T-cell (primary cell): ENCODE data around the gene RALGAPA1. TPM values are rescaled to one million over a fixed set of nuclear protein-coding genes. Genes with fewer than 3 reads are reported as not detected.
A peak's percentile ranks its signal among the peaks of the same experiment; 100 is the strongest.

Experiments
- ATAC-seq, 4 experiments: fragments of 200-7000 bp in 3 of 4; fragments of 150-1000 bp in 1 of 4; cut with Tn5 transposase; replicated peaks in 1 of 4; 1 replicate in 3 of 4; 2 replicates in 1 of 4; pipeline ENCODE4 v1.10.0; 2021; ENCODE audit warnings: moderate library complexity in 3 of 4, mild to moderate bottlenecking in 2 of 4, moderate number of reproducible peaks in 1 of 4
- CTCF ChIA-PET, 2 donors: fragments of 300-600 bp; sonication (Branson Sonifier 250); formaldehyde crosslinking; loops; one replicate each; lab custom pipeline; 2022; ENCODE audit warnings: antibody characterized with exemption in 2 of 2; lab: Charles Lee
- POLR2A ChIA-PET, 2 donors: fragments of 300-600 bp; sonication (Branson Sonifier 250); formaldehyde crosslinking; loops; one replicate each; lab custom pipeline; 2022; ENCODE audit warnings: antibody characterized with exemption in 2 of 2; lab: Charles Lee
- DNase-seq, 35 experiments: peaks; one replicate each; pipeline versions ENCODE4 v3.0.0 to v3.0.0-alpha.2; 2013 to 2023
- H3K27ac ChIP-seq: one replicate; pipeline ENCODE4 v1.5.1; 2013; ENCODE audit warnings: low read length
- H3K27me3 ChIP-seq, 2 experiments: replicated peaks in 1 of 2; 1 replicate in 1 of 2; 2 replicates in 1 of 2; pipeline versions ENCODE4 v1.6.1 to v1.7.0; 2013; ENCODE audit warnings: low read length in 1 of 2, mixed read lengths in 1 of 2; ENCODE audit not compliant: control insufficient read depth in 2 of 2, insufficient read depth in 2 of 2; ENCODE audit errors: extremely low read depth in 1 of 2
- H3K36me3 ChIP-seq, 2 donors: 1 replicate in 1 of 2; 2 replicates in 1 of 2; pipeline versions ENCODE4 v1.6.1 to v1.7.0; 2013; ENCODE audit warnings: low read length in 1 of 2; ENCODE audit not compliant: control insufficient read depth in 2 of 2, insufficient read depth in 1 of 2; ENCODE audit errors: extremely low read depth in 1 of 2
- H3K4me1 ChIP-seq, 2 experiments: 1 replicate in 1 of 2; 2 replicates in 1 of 2; pipeline versions ENCODE4 v1.6.1 to v1.7.0; 2013; ENCODE audit warnings: low read length in 2 of 2, mixed read lengths in 1 of 2; ENCODE audit not compliant: insufficient read depth in 2 of 2, control insufficient read depth in 1 of 2; ENCODE audit errors: extremely low read depth in 1 of 2
- H3K4me3 ChIP-seq, 2 donors: 1 replicate in 1 of 2; 2 replicates in 1 of 2; pipeline versions ENCODE4 v1.5.1 to v1.7.0; 2013; ENCODE audit warnings: mild to moderate bottlenecking in 2 of 2, low read length in 1 of 2, moderate library complexity in 1 of 2; ENCODE audit not compliant: control insufficient read depth in 1 of 2; ENCODE audit errors: extremely low read depth in 1 of 2
- H3K9me3 ChIP-seq: 2 replicates; pipeline ENCODE4 v1.7.0; 2013
- H3K27ac Mint-ChIP-seq, 2 donors: one replicate each; pipeline ENCODE4 v1.8.0; 2020 to 2021; ENCODE audit warnings: mild to moderate bottlenecking in 2 of 2, mixed read lengths in 2 of 2
- H3K27me3 Mint-ChIP-seq, 2 donors: one replicate each; pipeline ENCODE4 v1.8.0; 2021 to 2022; ENCODE audit warnings: mixed read lengths in 2 of 2
- H3K36me3 Mint-ChIP-seq: one replicate; pipeline ENCODE4 v1.8.0; 2021; ENCODE audit warnings: mixed read lengths
- H3K4me1 Mint-ChIP-seq, 3 donors: one replicate each; pipeline ENCODE4 v1.8.0; 2020 to 2022; ENCODE audit warnings: mixed read lengths in 3 of 3, mild to moderate bottlenecking in 1 of 3
- H3K4me3 Mint-ChIP-seq, 3 donors: one replicate each; pipeline ENCODE4 v1.8.0; 2020 to 2022; ENCODE audit warnings: mild to moderate bottlenecking in 3 of 3, mixed read lengths in 3 of 3, moderate library complexity in 3 of 3
- H3K9me3 Mint-ChIP-seq, 3 donors: one replicate each; pipeline ENCODE4 v1.8.0; 2020 to 2022; ENCODE audit warnings: mixed read lengths in 3 of 3
- WGBS: methylation state at CpG from one replicate; pipeline ENCODE4 v1.1.5; 2013; ENCODE audit warnings: missing lambda C conversion rate; ENCODE audit not compliant: insufficient coverage; 5-methylcytosine and 5-hydroxymethylcytosine counted together
- total RNA-seq, 35 experiments: library from RNA in 6 of 35; stranded (reverse) in 6 of 35; fragments of 120-200 nt in 1 of 35; gene quantifications; one replicate each; pipeline versions ENCODE4 v1.2.1 to v1.2.4 and lab custom pipeline; 2013 to 2026

Gene RALGAPA1
- total RNA-seq, 5 donors from 2014 or later (not counting 1 experiment from before 2014, with no cell fraction given), result 65.1 to 88.9 (median 82.9) TPM

DNA sequence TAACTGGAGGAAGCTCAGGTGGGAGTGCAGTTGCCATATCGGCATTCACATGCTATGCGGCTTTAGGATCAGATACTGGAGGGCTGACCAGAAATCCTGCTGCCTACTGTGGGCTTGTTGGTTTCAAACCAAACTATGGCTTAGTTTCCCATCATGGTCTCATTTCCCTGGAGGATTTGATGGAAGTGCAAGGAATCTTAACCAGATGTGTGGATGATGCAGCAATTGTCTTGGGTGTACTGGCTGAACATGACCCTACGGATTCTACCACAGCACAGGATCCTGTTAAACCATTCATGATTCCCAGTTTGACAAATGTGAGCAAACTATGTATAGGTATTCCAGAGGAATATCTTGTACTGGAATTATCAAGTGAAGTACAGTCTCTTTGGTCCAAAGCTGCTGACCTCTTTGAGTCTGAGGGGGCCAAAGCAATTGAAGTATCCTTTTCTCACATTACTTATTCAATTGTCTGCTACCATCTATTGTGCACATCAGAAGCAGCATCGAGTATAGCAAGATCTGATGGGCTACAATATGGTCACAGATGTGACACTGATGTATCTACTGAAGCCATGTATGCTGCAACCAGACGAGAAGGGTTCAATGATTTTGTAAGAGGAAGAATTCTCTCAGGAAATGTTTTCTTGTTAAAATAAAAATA is 42.9 kb downstream of the RALGAPA1 start:
- H3K4me1 ChIP-seq, result peaks cover 6 to 8% of the 10 kb centered on the region in 2 experiments
- Mint-ChIP-seq H3K4me3 (peak overlapping the region in 1 of 3 donors; percentile 28), H3K27ac (peak overlapping the region in 1 of 2 donors; percentile 17), H3K4me1 (peaks cover 25 to 28% (median 26%) of the 10 kb centered on the region in 3 donors), H3K27me3 (no peaks in the 10 kb centered on the region), H3K9me3 (no peaks in the 10 kb centered on the region), H3K36me3 (peaks cover 24% of the 10 kb centered on the region)
- CTCF ChIA-PET, result interaction anchor here in 1 of 2 donors (0.9 kb wide), 1 partner anchor 21 kb away, joined by 3 read pairs; no protein-coding TSS in a partner anchor
- H3K4me3 ChIP-seq, result no peak overlapping the region
- no peaks in the 10 kb centered on the region for H3K9me3 ChIP-seq
- no peaks in the 10 kb centered on the region for H3K27me3 ChIP-seq
- no peak overlapping the region for H3K27ac ChIP-seq
- ATAC-seq (no peak), DNase-seq (no peak)
- peaks cover 5 to 16% of the 10 kb centered on the region in 2 donors for H3K36me3 ChIP-seq
- 83% methylated on average over 2 of the region's 5 CpGs for WGBS
- POLR2A ChIA-PET, result interaction anchor here in 1 of 2 donors (0.5 kb wide), 1 partner anchor 608 kb away, joined by 3 read pairs; no protein-coding TSS in a partner anchor

DNA sequence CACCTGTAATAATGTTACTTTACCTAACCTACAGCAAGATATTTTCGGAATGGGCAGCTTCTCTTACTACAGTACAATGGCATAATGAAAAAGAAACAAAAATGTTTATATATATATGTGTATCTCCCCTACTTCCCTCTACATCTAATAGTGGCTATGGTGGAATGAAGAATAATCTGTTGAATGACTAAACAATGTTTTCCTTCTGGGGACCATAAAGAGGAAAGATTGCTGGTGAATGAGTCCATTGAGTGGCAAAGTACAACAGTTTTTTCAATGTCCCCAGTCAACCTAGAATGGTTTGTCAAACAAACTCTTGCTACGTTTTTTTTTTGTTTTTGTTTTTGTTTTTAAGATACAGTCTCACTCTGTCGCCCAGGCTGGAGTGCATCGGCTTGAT is 47.2 kb downstream of the RALGAPA1 start:
- H3K27ac ChIP-seq, result no peak overlapping the region
- no peaks in the 10 kb centered on the region for H3K27me3 ChIP-seq
- H3K9me3 ChIP-seq, result no peaks in the 10 kb centered on the region
- peaks cover 0 to 25% of the 10 kb centered on the region in 2 donors for H3K36me3 ChIP-seq
- Mint-ChIP-seq H3K36me3 (peaks cover 36% of the 10 kb centered on the region), H3K27me3 (no peaks in the 10 kb centered on the region), H3K27ac (no peak overlapping the region), H3K4me3 (no peak overlapping the region), H3K4me1 (peaks cover 13 to 15% (median 13%) of the 10 kb centered on the region in 3 donors), H3K9me3 (no peaks in the 10 kb centered on the region)
- ATAC-seq, result no peak
- peaks cover 3 to 8% of the 10 kb centered on the region in 2 experiments for H3K4me1 ChIP-seq
- 100% methylated on average over 3 of the region's 4 CpGs for WGBS
- no peak overlapping the region for H3K4me3 ChIP-seq
- DNase-seq, result no peak
- POLR2A ChIA-PET, result interaction anchor here in 1 of 2 donors (0.7 kb wide), 1 partner anchor 618 kb away, joined by 4 read pairs; no protein-coding TSS in a partner anchor
- CTCF ChIA-PET, result interaction anchor here in 1 of 2 donors (1.2 kb wide), 1 partner anchor 64 kb away, joined by 3 read pairs; the partner anchor contains the start of gene BRMS1L

DNA sequence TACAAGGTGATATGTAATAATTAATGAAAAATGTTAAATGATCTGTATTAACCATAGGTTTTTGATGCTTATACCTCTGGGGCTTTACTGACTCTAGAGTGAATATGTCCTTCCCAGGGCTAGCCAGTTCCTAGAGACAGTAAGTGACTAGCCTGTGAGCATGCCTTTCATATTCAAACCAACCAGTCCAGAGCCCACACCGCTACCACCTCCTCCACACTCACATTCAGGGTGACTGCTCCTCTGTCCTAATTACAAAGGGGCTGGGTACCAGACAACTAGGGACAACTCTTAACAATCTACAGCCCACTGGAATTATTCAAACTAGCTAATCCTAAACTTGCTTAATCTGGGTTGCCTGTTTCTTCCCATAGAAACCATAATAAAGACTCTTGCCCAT is 49.0 kb downstream of the RALGAPA1 start:
- Mint-ChIP-seq H3K4me1 (no peaks in the 10 kb centered on the region), H3K36me3 (peaks cover 36% of the 10 kb centered on the region), H3K9me3 (no peaks in the 10 kb centered on the region), H3K27ac (no peak overlapping the region), H3K27me3 (no peaks in the 10 kb centered on the region), H3K4me3 (no peak overlapping the region)
- Histone ChIP-seq H3K4me1 (no peaks in the 10 kb centered on the region), H3K27me3 (no peaks in the 10 kb centered on the region), H3K36me3 (peaks cover 0 to 32% of the 10 kb centered on the region in 2 donors), H3K9me3 (no peaks in the 10 kb centered on the region), H3K27ac (no peak overlapping the region), H3K4me3 (no peak overlapping the region)
- no peak for ATAC-seq
- DNase-seq, result no peak
- WGBS, result 100% methylated on average over 1 of the region's 1 CpG
- CTCF ChIA-PET, result interaction anchor here in 1 of 2 donors (0.6 kb wide), 2 partner anchors 32 to 538 kb away, joined by 3 to 4 read pairs; no protein-coding TSS in a partner anchor
- POLR2A ChIA-PET, result no interaction called here

DNA sequence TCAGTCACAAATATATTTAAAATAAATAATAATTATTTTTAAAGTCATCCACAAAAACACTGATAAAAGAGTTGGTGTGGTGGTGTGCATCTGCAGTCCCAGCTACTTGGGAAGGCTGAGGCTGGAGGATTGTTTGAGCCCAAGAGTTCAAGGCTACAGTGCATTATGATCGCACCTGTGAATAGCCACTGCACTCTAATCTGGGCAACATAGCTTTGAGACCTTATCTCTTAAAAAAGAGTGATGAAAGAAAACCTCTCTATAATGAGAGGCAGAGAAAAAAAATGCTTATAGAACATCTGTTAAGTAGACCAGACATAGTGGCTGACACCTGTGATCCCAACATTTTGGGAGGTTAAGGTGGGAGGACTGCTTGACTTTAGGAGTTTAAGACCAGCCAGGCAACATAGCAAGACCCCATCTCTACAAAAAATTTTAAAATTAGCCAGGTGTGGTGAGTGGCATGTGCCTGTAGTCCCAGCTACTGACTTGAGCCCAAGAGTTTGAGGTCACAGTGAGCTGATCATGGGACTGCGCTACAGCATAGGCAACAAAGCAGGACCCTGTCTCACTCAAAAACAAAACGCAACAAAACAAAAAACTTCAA is 50.5 kb downstream of the RALGAPA1 start:
- H3K27me3 Mint-ChIP-seq, result no peaks in the 10 kb centered on the region
- no peak for DNase-seq
- H3K27ac Mint-ChIP-seq, result no peak overlapping the region
- no peak overlapping the region for H3K27ac ChIP-seq
- H3K9me3 ChIP-seq, result no peaks in the 10 kb centered on the region
- H3K4me1 ChIP-seq, result no peaks in the 10 kb centered on the region
- H3K4me1 Mint-ChIP-seq, result no peaks in the 10 kb centered on the region
- ChIA-PET CTCF (no interaction called here), POLR2A (no interaction called here)
- no peaks in the 10 kb centered on the region for H3K27me3 ChIP-seq
- ATAC-seq, result no peak
- no CpG with 5 or more reads among the region's 3 CpGs for WGBS
- no peaks in the 10 kb centered on the region for H3K9me3 Mint-ChIP-seq
- peaks cover 0 to 30% of the 10 kb centered on the region in 2 donors for H3K36me3 ChIP-seq
- peaks cover 51% of the 10 kb centered on the region for H3K36me3 Mint-ChIP-seq
- no peak overlapping the region for H3K4me3 Mint-ChIP-seq
- no peak overlapping the region for H3K4me3 ChIP-seq

DNA sequence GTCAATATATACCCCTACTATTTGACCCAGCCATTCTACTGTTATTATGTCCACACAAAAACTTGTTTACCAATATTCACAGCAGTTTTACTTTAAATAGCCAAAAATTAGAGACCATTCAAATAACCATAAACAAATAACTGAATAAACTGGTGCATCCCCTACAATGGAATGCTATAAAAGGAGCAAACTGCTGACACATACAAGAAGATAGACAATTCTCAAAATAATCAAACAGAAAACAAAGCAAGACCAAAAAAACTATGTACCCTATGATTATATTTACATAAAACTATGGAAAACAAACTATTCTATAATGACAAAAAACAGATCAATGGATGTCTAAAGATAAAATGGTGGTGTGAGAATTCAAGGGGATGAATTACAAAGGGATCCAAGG is 54.4 kb downstream of the RALGAPA1 start:
- DNase-seq (no peak), ATAC-seq (no peak)
- Histone ChIP-seq H3K9me3 (no peaks in the 10 kb centered on the region), H3K4me3 (no peak overlapping the region), H3K4me1 (no peaks in the 10 kb centered on the region), H3K27ac (no peak overlapping the region), H3K27me3 (no peaks in the 10 kb centered on the region), H3K36me3 (peaks cover 0 to 29% of the 10 kb centered on the region in 2 donors)
- ChIA-PET CTCF (interaction anchor here (0.5 kb wide), 2 partner anchors 189 to 1972 kb away, joined by 3 to 4 read pairs; no protein-coding TSS in a partner anchor), POLR2A (no interaction called here)
- Mint-ChIP-seq H3K4me1 (peaks cover 0 to 5% (median 0%) of the 10 kb centered on the region in 3 donors), H3K27me3 (no peaks in the 10 kb centered on the region), H3K27ac (no peak overlapping the region), H3K36me3 (peaks cover 55% of the 10 kb centered on the region), H3K4me3 (no peak overlapping the region), H3K9me3 (no peaks in the 10 kb centered on the region)

DNA sequence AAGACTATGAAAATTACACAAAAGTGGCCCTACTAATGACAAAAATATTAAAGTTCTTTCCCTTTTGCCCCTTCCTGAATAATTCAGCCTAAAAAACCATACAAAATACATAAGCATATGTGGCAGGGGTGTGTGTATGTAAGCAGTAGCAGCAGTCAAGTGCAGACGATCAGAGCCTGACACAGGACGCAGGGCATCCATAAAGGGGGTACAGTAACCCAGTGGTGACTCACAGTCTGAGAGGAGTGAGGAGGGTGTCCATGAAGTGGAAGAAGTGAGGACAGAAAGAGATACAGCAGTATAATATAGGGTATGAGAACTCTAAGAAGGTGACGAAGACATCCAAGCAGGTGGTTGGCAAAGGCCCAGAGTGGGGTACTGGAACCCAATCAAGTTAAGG is 56.7 kb downstream of the RALGAPA1 start:
- Histone ChIP-seq H3K4me3 (no peak overlapping the region), H3K36me3 (peaks cover 0 to 32% of the 10 kb centered on the region in 2 donors), H3K27ac (no peak overlapping the region), H3K9me3 (no peaks in the 10 kb centered on the region), H3K27me3 (no peaks in the 10 kb centered on the region), H3K4me1 (no peaks in the 10 kb centered on the region)
- ATAC-seq, result no peak
- CTCF ChIA-PET, result no interaction called here
- no peak overlapping the region for H3K4me3 Mint-ChIP-seq
- peaks cover 0 to 5% (median 0%) of the 10 kb centered on the region in 3 donors for H3K4me1 Mint-ChIP-seq
- H3K27ac Mint-ChIP-seq, result no peak overlapping the region
- no peaks in the 10 kb centered on the region for H3K27me3 Mint-ChIP-seq
- peaks cover 57% of the 10 kb centered on the region for H3K36me3 Mint-ChIP-seq
- WGBS, result 93% methylated on average over 2 of the region's 3 CpGs
- no peak for DNase-seq
- no peaks in the 10 kb centered on the region for H3K9me3 Mint-ChIP-seq
- POLR2A ChIA-PET, result no interaction called here
